ENCODE results near the gene CRIM1. TPM values are rescaled to one million over a fixed set of nuclear protein-coding genes. Genes with fewer than 3 reads are reported as not detected.

Gene CRIM1
- polyA plus RNA-seq, 1 donor = 35.6 TPM

- H3K36me3 ChIP-seq (ENCODE audit: control insufficient read depth, insufficient read depth, low read length) = no peaks in the 10 kb centered on the region
- peaks cover 20% of the 10 kb centered on the region for H3K4me1 ChIP-seq (ENCODE audit: control insufficient read depth, insufficient read depth, low read length)
- H3K9me3 ChIP-seq (ENCODE audit: control insufficient read depth, low read depth, low read length) = no peaks in the 10 kb centered on the region
- H3K27ac ChIP-seq (ENCODE audit: low read length) = no peak overlapping the region
- no CpG with 5 or more reads among the region's 2 CpGs for WGBS (ENCODE audit: insufficient coverage, low lambda C conversion rate)
- no peak overlapping the region for H3K4me3 ChIP-seq (ENCODE audit: low read length)
- no peaks in the 10 kb centered on the region for H3K27me3 ChIP-seq (ENCODE audit: control insufficient read depth, insufficient read depth, low read length)
- no peak for DNase-seq
Observed at GRCh38 chr2:36382472-36382871, 26.9 kb downstream of the CRIM1 start.

- Histone ChIP-seq H3K4me1 (ENCODE audit: control insufficient read depth, insufficient read depth, low read length) (peaks cover 24% of the 10 kb centered on the region), H3K4me3 (ENCODE audit: low read length) (no peak overlapping the region), H3K36me3 (ENCODE audit: control insufficient read depth, insufficient read depth, low read length) (no peaks in the 10 kb centered on the region), H3K9me3 (ENCODE audit: control insufficient read depth, low read depth, low read length) (no peaks in the 10 kb centered on the region), H3K27ac (ENCODE audit: low read length) (no peak overlapping the region), H3K27me3 (ENCODE audit: control insufficient read depth, insufficient read depth, low read length) (no peaks in the 10 kb centered on the region)
- no peak for DNase-seq
- WGBS (ENCODE audit: insufficient coverage, low lambda C conversion rate) = 100% methylated on average over 2 of the region's 4 CpGs
Observed at GRCh38 chr2:36383726-36384125, 28.1 kb downstream of the CRIM1 start.

DNA sequence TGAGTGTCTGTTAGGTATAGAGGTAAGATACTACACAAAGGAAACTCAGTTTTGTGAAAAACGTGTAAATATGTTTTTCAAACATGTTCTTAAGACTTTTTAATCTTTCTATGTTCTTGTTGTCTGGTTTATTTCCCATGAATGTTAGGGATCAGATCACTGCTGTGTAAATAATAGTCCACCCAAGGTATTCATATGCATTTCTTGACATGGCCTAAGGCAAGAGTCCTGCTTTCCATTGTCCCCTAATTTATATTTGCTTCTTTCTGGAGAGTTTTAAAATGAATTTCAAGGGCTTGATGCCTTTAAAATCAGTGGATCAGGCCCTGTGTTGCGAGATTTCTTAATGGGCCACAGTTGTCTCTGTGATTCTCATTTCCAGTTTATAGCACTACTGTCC is 28.9 kb downstream of the CRIM1 start:
- WGBS (ENCODE audit: insufficient coverage, low lambda C conversion rate) = 100% methylated on average over 1 of the region's 2 CpGs
- H3K36me3 ChIP-seq (ENCODE audit: control insufficient read depth, insufficient read depth, low read length) = no peaks in the 10 kb centered on the region
- H3K4me3 ChIP-seq (ENCODE audit: low read length) = no peak overlapping the region
- no peaks in the 10 kb centered on the region for H3K27me3 ChIP-seq (ENCODE audit: control insufficient read depth, insufficient read depth, low read length)
- peaks cover 30% of the 10 kb centered on the region for H3K4me1 ChIP-seq (ENCODE audit: control insufficient read depth, insufficient read depth, low read length)
- H3K9me3 ChIP-seq (ENCODE audit: control insufficient read depth, low read depth, low read length) = no peaks in the 10 kb centered on the region
- no peak for DNase-seq
- H3K27ac ChIP-seq (ENCODE audit: low read length) = no peak overlapping the region

DNA sequence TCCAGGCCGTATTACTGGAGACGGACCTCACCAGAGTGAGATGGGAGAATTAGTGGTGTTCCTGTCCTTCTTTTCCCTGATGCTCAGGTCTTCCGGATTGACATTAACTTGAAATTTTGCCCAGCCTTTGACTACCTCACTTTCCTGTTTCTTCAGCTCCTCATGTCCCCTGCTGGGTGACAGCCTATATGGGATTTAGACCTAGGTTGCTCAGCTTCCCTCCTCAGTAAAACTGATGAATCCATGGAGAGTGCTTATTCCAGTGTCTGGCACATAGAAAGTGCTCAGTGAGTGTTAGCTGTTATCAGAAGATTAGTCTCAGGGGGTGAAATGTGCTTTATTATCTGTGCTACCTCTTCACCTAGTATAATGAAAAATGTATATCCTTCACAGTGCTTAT is 30.0 kb downstream of the CRIM1 start:
- Histone ChIP-seq H3K27ac (ENCODE audit: low read length) (no peak overlapping the region), H3K27me3 (ENCODE audit: control insufficient read depth, insufficient read depth, low read length) (no peaks in the 10 kb centered on the region), H3K9me3 (ENCODE audit: control insufficient read depth, low read depth, low read length) (no peaks in the 10 kb centered on the region), H3K4me1 (ENCODE audit: control insufficient read depth, insufficient read depth, low read length) (peaks cover 25% of the 10 kb centered on the region), H3K4me3 (ENCODE audit: low read length) (no peak overlapping the region), H3K36me3 (ENCODE audit: control insufficient read depth, insufficient read depth, low read length) (no peaks in the 10 kb centered on the region)
- no peak for DNase-seq
- WGBS (ENCODE audit: insufficient coverage, low lambda C conversion rate) = no CpG with 5 or more reads among the region's 3 CpGs

GRCh38 chr2:36387258-36387916 is 31.8 kb downstream of the CRIM1 start:
- H3K4me3 ChIP-seq (ENCODE audit: low read length) = no peak overlapping the region
- no peak for DNase-seq
- WGBS (ENCODE audit: insufficient coverage, low lambda C conversion rate) = 100% methylated on average over 1 of the region's 2 CpGs

GRCh38 chr2:36388472-36388871 is 32.9 kb downstream of the CRIM1 start:
- Histone ChIP-seq H3K36me3 (ENCODE audit: control insufficient read depth, insufficient read depth, low read length) (no peaks in the 10 kb centered on the region), H3K27ac (ENCODE audit: low read length) (peak overlapping the region; percentile 28), H3K9me3 (ENCODE audit: control insufficient read depth, low read depth, low read length) (no peaks in the 10 kb centered on the region), H3K4me1 (ENCODE audit: control insufficient read depth, insufficient read depth, low read length) (peaks cover 14% of the 10 kb centered on the region), H3K4me3 (ENCODE audit: low read length) (no peak overlapping the region), H3K27me3 (ENCODE audit: control insufficient read depth, insufficient read depth, low read length) (no peaks in the 10 kb centered on the region)
- no CpG with 5 or more reads among the region's 3 CpGs for WGBS (ENCODE audit: insufficient coverage, low lambda C conversion rate)
- no peak for DNase-seq

More at GRCh38 chr2:36387258-36387916, 31.8 kb downstream of the CRIM1 start:
- Histone ChIP-seq H3K36me3 (ENCODE audit: control insufficient read depth, insufficient read depth, low read length) (no peaks in the 10 kb centered on the region), H3K4me1 (ENCODE audit: control insufficient read depth, insufficient read depth, low read length) (peaks cover 14% of the 10 kb centered on the region), H3K9me3 (ENCODE audit: control insufficient read depth, low read depth, low read length) (no peaks in the 10 kb centered on the region), H3K27ac (ENCODE audit: low read length) (no peak overlapping the region), H3K27me3 (ENCODE audit: control insufficient read depth, insufficient read depth, low read length) (no peaks in the 10 kb centered on the region)

GRCh38 chr2:36389091-36389564 is 33.5 kb downstream of the CRIM1 start:
- peak in 1 of 2 donors; percentile 55 for DNase-seq
- H3K4me3 ChIP-seq (ENCODE audit: low read length) = no peak overlapping the region

DNA sequence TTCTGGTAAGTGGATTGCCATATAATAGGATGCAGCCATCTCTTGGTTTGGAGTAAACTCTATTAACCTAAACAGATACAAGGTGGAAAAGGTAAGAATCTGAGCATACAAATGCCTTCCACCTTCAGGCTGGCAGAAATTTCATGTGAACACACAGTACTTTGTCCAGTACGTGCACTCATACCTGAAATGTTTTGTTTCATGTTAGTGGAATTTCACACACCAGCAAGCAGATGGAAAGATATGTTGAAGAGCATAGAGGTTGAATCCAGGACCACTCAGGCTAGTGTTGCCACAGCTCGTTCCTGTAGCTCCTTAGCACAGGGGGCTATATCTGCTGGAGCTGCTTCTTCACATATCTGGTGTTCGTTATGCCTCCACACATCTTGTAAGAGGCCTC is 34.0 kb downstream of the CRIM1 start:
- WGBS (ENCODE audit: insufficient coverage, low lambda C conversion rate) = 100% methylated on average over 1 of the region's 3 CpGs
- no peak for DNase-seq
- Histone ChIP-seq H3K9me3 (ENCODE audit: control insufficient read depth, low read depth, low read length) (no peaks in the 10 kb centered on the region), H3K27me3 (ENCODE audit: control insufficient read depth, insufficient read depth, low read length) (no peaks in the 10 kb centered on the region), H3K36me3 (ENCODE audit: control insufficient read depth, insufficient read depth, low read length) (no peaks in the 10 kb centered on the region), H3K27ac (ENCODE audit: low read length) (peak overlapping the region; percentile 28), H3K4me3 (ENCODE audit: low read length) (no peak overlapping the region), H3K4me1 (ENCODE audit: control insufficient read depth, insufficient read depth, low read length) (peaks cover 14% of the 10 kb centered on the region)

More at GRCh38 chr2:36389091-36389564, 33.5 kb downstream of the CRIM1 start:
- Histone ChIP-seq H3K9me3 (ENCODE audit: control insufficient read depth, low read depth, low read length) (no peaks in the 10 kb centered on the region), H3K27ac (ENCODE audit: low read length) (peak overlapping the region; percentile 28), H3K36me3 (ENCODE audit: control insufficient read depth, insufficient read depth, low read length) (no peaks in the 10 kb centered on the region), H3K4me1 (ENCODE audit: control insufficient read depth, insufficient read depth, low read length) (peaks cover 14% of the 10 kb centered on the region), H3K27me3 (ENCODE audit: control insufficient read depth, insufficient read depth, low read length) (no peaks in the 10 kb centered on the region)
- WGBS (ENCODE audit: insufficient coverage, low lambda C conversion rate) = no CpG with 5 or more reads among the region's 5 CpGs

DNA sequence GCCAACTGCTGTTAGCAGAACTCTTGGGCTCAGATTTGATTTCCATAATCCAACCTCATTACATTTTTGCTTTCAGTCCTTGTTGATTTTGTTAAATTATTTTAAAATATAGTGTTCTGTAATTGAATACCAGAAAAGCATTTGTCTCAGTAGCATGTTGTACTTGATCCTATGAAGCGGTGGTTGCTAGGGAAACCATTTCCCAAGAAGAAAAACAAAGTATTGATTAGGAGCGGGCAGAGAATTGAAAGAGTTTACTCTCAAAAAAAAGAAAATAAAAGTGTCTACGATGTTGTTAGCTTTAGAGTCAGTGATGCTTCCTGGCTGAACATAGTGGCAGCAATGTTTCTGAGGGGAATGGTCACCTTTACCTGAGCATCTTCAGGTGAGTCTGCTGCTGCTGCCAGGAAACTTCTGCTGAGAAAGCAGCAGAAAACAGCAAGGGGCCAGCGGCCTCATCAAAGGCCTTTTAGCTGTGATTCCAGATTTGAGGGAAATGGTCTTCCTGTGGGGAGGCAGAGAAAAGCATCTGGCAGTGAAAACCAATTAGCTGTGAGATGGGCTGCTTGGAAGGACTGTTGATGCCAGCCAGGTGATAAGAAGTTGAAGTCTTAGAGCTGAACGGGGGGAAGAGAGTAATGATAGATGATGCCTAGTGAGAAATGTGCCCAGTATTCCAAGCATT is 37.1 kb downstream of the CRIM1 start:
- peaks cover 17% of the 10 kb centered on the region for H3K4me1 ChIP-seq (ENCODE audit: control insufficient read depth, insufficient read depth, low read length)
- no peak for DNase-seq
- H3K27ac ChIP-seq (ENCODE audit: low read length) = no peak overlapping the region
- no peaks in the 10 kb centered on the region for H3K9me3 ChIP-seq (ENCODE audit: control insufficient read depth, low read depth, low read length)
- WGBS (ENCODE audit: insufficient coverage, low lambda C conversion rate) = 80% methylated on average over 3 of the region's 5 CpGs
- H3K4me3 ChIP-seq (ENCODE audit: low read length) = no peak overlapping the region
- H3K27me3 ChIP-seq (ENCODE audit: control insufficient read depth, insufficient read depth, low read length) = no peaks in the 10 kb centered on the region
- H3K36me3 ChIP-seq (ENCODE audit: control insufficient read depth, insufficient read depth, low read length) = peaks cover 3% of the 10 kb centered on the region

DNA sequence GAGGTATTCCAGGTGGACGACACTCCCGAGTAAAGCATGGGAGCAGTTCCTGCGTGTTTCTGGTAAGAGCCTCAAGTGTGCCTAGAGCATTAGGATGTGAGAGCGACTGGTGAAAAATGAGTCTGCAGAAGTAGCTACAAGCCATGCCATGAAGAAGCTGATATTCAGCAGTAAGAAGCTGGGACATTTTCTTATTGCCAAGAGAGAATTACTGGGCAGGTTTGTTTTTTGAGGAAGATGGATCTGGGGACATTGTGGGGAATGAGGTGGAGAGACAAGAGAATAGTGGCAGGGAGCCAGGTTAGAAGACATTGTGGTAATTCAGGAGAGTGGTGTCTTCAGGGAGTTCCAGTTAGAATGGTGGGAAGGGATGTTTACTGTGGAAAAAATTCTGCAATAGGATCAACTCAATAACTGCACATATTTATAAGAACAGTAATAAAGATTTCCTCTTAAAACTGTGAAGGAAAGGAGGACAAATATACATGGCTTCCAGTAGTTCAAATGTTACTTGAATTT is 38.2 kb downstream of the CRIM1 start:
- DNase-seq = no peak
- H3K27ac ChIP-seq (ENCODE audit: low read length) = no peak overlapping the region
- no peaks in the 10 kb centered on the region for H3K27me3 ChIP-seq (ENCODE audit: control insufficient read depth, insufficient read depth, low read length)
- H3K4me1 ChIP-seq (ENCODE audit: control insufficient read depth, insufficient read depth, low read length) = peaks cover 12% of the 10 kb centered on the region
- no peaks in the 10 kb centered on the region for H3K9me3 ChIP-seq (ENCODE audit: control insufficient read depth, low read depth, low read length)
- H3K4me3 ChIP-seq (ENCODE audit: low read length) = no peak overlapping the region
- peaks cover 3% of the 10 kb centered on the region for H3K36me3 ChIP-seq (ENCODE audit: control insufficient read depth, insufficient read depth, low read length)
- no CpG with 5 or more reads among the region's 4 CpGs for WGBS (ENCODE audit: insufficient coverage, low lambda C conversion rate)

Data from large intestine (tissue), 3 donors.